ENCODE data around the gene ESRP2.

- TF ChIP-seq CTCF (IDR thresholded peaks at IDR 0.05) (no peak), POLR2A (IDR thresholded peaks at IDR 0.05) (no peak)
Measured at GRCh38 chr16:68274441-68274840, 38.5 kb upstream of the ESRP2 start.
